ENCODE measurements around the gene RASSF10. TPM values are rescaled to one million over a fixed set of nuclear protein-coding genes. Genes with fewer than 3 reads are reported as not detected.

The RASSF10 gene
- total RNA-seq, 3 donors from 2014 or later = 0.57 to 0.67 (median 0.63) TPM

- DNase-seq = no peak
- ATAC-seq = no peak
- H3K36me3 ChIP-seq (ENCODE audit: low read depth) = no peaks in the 10 kb centered on the region
- no peak overlapping the region for H3K4me3 ChIP-seq
- intact Hi-C loops (cut with DNase I, micrococcal nuclease) = no loop called here
- H3K4me1 ChIP-seq (ENCODE audit: low read depth) = no peaks in the 10 kb centered on the region
- no peaks in the 10 kb centered on the region for H3K9me3 ChIP-seq
- no peak for TF ChIP-seq CTCF (IDR thresholded peaks at IDR 0.05)
Observed at GRCh38 chr11:13026722-13027121, 17.6 kb downstream of the RASSF10 start.

GRCh38 chr11:13028322-13028721 is 19.2 kb downstream of the RASSF10 start:
- H3K36me3 ChIP-seq (ENCODE audit: low read depth) = no peaks in the 10 kb centered on the region
- DNase-seq (no peak), ATAC-seq (no peak)
- no peaks in the 10 kb centered on the region for H3K4me1 ChIP-seq (ENCODE audit: low read depth)
- TF ChIP-seq CTCF (IDR thresholded peaks at IDR 0.05) = no peak
- no peaks in the 10 kb centered on the region for H3K9me3 ChIP-seq
- intact Hi-C loops (cut with DNase I, micrococcal nuclease) = no loop called here
- H3K4me3 ChIP-seq = no peak overlapping the region

- Histone ChIP-seq H3K4me1 (ENCODE audit: low read depth) (no peaks in the 10 kb centered on the region), H3K9me3 (no peaks in the 10 kb centered on the region), H3K4me3 (no peak overlapping the region), H3K36me3 (ENCODE audit: low read depth) (no peaks in the 10 kb centered on the region)
- DNase-seq (no peak), ATAC-seq (no peak)
- TF ChIP-seq CTCF (IDR thresholded peaks at IDR 0.05) = no peak
- intact Hi-C loops (cut with DNase I, micrococcal nuclease) = no loop called here
Observed at GRCh38 chr11:13029872-13030271, 20.8 kb downstream of the RASSF10 start.

- intact Hi-C loops (cut with DNase I, micrococcal nuclease) = no loop called here
- peak; percentile 75 for ATAC-seq
- peak; percentile 63 to 67 (median 65) for DNase-seq
Observed at GRCh38 chr11:13030857-13031256, 21.7 kb downstream of the RASSF10 start.

GRCh38 chr11:13031349-13031748 is 22.2 kb downstream of the RASSF10 start:
- no peak for ATAC-seq
- Histone ChIP-seq H3K9me3 (no peaks in the 10 kb centered on the region), H3K36me3 (ENCODE audit: low read depth) (no peaks in the 10 kb centered on the region), H3K4me1 (ENCODE audit: low read depth) (no peaks in the 10 kb centered on the region), H3K4me3 (no peak overlapping the region)
- TF ChIP-seq CTCF (IDR thresholded peaks at IDR 0.05) = no peak
- intact Hi-C loops (cut with DNase I, micrococcal nuclease) = no loop called here
- no peak for DNase-seq

More at GRCh38 chr11:13030857-13031256, 21.7 kb downstream of the RASSF10 start:
- no peaks in the 10 kb centered on the region for H3K36me3 ChIP-seq (ENCODE audit: low read depth)
- no peaks in the 10 kb centered on the region for H3K4me1 ChIP-seq (ENCODE audit: low read depth)
- TF ChIP-seq CTCF (IDR thresholded peaks at IDR 0.05) = no peak
- no peak overlapping the region for H3K4me3 ChIP-seq
- H3K9me3 ChIP-seq = no peaks in the 10 kb centered on the region

Data from mucosa of descending colon (tissue), 3 donors.